Forelimb muscle (tissue), 1 donor: ENCODE measurements around the gene ZBTB16. TPM values are rescaled to one million over a fixed set of nuclear protein-coding genes. Genes with fewer than 3 reads are reported as not detected.

Source experiments
- DNase-seq: peaks from one replicate; pipeline ENCODE4 v3.0.0-alpha.2; 2013; ENCODE audit warnings: low read depth
- polyA plus RNA-seq: library from polyadenylated mRNA; unstranded; fragments of 120-200 nt; gene quantifications from one replicate; pipeline ENCODE4 v1.2.1, GENCODE V29; 2013; ENCODE audit not compliant: insufficient read length

The ZBTB16 gene
- polyA plus RNA-seq, 1 donor, result 5.3 TPM

DNA sequence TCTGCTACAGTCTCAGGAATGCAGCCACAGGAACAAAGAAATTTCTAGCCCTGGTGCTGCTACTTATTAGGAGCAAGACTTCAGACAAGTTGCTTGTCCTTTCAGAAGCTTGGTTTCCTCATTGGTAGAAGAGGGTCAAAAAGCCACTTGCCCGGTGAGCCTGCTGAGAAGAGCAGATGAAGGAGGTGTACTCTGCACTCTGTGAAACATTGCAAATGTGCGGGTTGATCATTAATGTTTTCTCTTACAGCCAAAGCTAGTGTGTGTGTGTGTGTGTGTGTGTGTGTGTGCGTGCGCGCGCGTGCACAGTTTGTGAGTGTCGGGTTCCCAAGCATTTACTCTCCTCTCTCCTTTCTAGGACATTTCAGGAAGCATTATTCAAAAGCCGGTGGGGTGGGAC, 150.4 kb downstream of the ZBTB16 start:
- DNase-seq, result no peak

- DNase-seq, result no peak
These were observed 152.1 kb downstream of the ZBTB16 start for GRCh38 chr11:114211444-114212121.

DNA sequence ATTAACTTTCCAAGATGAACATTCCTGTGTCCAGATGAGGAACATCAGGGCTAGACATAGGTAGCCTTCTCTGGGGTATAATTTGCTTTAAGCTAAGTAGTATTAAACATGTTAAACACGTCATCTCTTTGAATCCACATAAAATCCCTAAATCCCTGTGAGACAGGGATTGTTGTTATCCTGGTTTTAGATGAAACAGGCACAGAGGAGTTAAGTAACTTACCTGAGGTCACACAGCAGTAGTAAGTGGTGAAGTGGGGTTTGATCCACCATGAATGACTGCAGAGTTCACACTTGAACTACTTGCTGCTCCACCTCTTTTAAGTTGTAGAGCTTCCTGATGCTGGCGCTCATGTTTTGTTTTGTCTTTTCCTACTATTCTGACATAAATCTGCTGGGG, 154.1 kb downstream of the ZBTB16 start:
- no peak for DNase-seq

DNA sequence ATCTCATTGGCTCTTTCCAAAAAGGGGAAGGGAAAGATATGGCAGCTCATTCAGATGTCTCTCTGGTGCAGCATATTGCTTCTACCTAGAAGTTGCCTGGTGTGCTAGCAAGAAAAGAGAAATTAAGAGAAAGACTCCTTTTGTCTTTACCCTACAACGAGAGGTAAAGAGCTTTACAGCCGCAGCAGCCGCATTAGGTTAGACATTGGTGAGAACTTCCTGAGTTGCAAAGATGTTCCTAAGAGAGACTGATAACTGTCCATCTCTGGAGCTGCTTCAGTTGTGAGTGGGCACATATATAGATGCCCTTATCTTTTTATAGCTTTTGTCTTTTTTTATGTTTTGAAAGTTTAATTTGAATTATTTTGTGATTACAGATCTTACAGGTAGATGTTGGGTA, 155.9 kb downstream of the ZBTB16 start:
- DNase-seq, result no peak

GRCh38 chr11:114215871-114216795, 156.6 kb downstream of the ZBTB16 start:
- no peak for DNase-seq

DNA sequence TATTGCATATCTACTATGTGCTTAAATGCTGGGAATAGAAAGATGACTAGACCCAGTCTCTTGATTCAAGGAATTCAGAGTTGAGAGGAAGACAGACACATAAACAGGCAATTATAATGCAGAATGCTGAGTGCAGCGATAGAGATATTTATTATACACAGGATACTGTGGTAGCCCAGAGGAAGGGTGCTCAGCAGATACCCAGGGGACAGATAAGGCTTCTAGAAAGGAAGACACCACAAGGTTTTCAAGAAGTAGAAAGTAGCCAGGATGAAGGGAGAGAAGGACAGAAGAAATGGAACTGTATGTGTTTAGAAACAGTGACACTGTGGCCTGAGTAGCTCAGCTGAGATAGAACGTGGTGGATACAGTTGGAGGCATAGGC, 157.3 kb downstream of the ZBTB16 start:
- DNase-seq, result no peak

GRCh38 chr11:114218508-114218907, 159.0 kb downstream of the ZBTB16 start:
- DNase-seq, result no peak

GRCh38 chr11:114219559-114220349, 160.2 kb downstream of the ZBTB16 start:
- DNase-seq, result no peak

DNA sequence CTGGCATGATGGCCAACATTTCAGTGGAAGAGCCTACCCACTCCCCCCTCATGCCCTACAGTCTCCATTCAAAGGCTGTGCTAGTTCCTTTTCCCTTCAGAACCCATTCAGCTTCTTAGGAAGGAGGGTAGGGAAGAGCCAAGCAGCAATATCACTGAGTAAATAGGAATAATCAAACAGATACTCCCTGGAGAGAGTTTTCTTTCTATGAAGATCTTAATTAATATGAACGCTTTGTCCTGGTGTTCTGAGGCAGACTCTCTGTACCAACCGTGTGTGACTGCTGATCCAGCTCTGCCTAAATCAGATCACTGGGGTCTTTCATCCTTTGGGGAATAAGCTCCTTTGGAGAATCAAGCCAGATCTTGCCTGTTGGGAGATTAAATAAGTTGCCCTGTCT, 161.5 kb downstream of the ZBTB16 start:
- DNase-seq, result no peak

GRCh38 chr11:114225661-114226060, 166.2 kb downstream of the ZBTB16 start:
- no peak for DNase-seq

DNA sequence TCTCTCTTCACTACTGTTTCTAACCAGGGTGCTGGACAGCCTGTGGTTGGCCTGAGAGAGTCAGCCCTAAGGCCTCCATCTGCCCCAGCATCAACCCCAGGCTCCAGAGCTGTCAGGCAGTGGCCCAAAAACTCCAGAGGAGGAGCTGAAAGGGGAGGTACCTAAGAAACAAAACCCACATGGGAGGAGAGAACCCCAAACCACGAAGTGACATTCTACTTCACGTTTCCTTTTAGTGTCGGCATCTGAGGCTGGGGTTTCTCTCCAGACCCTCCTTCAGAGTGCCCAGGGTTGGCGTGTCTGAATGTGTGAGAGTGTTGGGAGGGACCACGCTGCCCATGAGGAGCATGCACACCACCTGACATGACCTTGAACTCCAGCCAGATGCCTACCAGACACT, 166.8 kb downstream of the ZBTB16 start:
- no peak for DNase-seq

GRCh38 chr11:114228435-114229411, 169.2 kb downstream of the ZBTB16 start:
- DNase-seq, result no peak

DNA sequence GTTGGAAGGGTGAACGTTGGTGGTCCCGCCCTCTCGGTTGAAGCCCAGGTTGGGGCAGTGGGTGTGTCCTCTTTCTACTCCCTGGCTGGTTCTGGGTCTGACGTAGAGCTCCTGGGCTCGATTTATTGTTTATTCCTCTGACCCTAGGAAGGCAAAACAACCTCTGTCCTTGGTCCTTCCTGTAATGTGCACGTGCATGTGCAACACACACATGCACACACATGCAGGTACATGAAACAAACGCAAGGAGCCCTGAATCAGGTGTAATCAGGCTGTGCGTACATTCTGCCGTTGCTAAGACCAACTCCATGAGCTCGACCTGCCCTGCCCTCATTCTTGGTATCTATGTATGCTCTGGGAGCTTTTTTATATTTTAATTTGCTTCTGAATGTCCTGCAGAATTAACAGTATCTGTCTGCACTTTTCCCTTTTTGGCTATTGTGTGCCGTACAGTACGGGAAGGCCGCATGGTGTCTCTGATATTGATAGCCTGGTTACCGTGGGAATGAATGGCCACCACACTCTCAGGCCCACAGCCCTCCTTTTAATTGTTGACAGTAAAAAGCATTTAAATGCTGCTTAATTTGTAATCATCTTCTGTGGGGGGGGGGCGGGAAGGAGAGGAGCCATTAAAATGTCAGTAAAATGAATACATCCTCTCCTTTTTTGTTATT, 170.7 kb downstream of the ZBTB16 start:
- no peak for DNase-seq

DNA sequence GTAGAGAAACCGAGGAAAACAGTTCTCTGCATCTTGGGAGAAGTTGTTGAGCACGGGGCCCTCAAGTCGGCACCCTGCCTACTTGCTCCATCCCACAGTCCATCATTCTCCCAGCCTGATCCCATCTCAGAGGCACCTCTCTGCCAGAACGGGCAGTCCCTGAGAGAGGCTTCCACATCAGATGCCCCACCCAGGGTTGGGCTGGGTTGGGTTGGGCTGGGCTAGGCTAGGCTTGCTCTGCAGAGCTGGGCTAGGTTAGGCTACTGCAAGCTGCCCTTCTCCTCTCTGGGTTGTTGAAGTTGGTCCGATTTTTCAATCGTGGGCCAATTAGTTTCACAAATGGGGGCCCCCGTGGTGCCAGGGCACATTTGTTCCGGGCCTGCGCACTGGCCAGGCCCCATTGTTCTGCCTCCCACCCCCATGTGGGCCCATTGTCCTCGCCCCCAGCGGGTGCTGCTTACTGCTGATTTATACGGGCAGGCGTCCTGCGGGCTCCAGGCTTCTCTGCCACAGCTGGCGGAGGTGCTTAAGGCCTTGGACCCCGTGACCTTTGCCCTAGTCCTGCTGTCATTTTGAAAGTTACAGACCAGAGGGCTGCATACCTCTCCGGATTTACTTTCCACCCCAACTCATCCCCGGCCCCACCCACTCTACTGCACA, 173.0 kb downstream of the ZBTB16 start:
- no peak for DNase-seq

GRCh38 chr11:114233755-114234154, 174.2 kb downstream of the ZBTB16 start:
- DNase-seq, result no peak

DNA sequence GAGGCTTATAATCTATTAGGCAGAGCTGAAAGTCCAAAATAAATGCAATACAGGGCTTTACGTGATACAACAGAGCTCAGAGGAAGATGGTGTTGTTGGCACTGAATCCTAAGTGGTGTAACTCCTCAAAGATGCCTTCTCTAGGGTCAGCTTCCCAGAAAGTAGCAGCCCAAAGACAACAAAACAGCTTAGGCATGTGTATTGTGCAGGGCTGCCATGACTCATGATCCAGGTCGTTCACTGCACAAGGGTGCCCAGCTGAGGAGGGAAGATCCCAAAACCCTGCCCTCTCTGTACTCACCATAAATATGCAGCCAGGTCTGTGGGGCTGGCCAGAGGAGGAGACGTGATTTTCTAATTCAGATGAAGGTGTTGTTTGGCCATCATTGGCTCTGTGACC, 177.3 kb downstream of the ZBTB16 start:
- DNase-seq, result no peak

- DNase-seq, result no peak
These were observed 178.1 kb downstream of the ZBTB16 start for GRCh38 chr11:114237321-114238280.

GRCh38 chr11:114239753-114240161, 180.2 kb downstream of the ZBTB16 start:
- no peak for DNase-seq

DNA sequence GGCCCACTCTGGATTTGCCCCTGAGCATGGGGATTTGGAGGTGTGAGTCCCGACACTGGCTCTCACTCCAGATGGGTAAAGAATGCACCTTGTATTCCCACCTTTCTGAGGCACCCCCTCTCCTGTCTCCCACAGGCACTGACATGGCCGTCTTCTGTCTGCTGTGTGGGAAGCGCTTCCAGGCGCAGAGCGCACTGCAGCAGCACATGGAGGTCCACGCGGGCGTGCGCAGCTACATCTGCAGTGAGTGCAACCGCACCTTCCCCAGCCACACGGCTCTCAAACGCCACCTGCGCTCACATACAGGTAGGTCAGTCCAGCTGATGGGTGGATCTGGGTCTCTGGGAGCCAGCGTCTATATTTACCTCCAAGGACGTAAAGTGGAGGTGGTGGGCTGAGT, 182.5 kb downstream of the ZBTB16 start:
- no peak for DNase-seq
